AG04449 (cell line): Measurements from ENCODE around the gene FKBP2.

Source experiments
- CTCF ChIA-PET: fragments of 350-600 bp; formaldehyde crosslinking; extraction: SDS; loops from one replicate; lab custom pipeline; 2021; ENCODE audit warnings: antibody characterized with exemption; lab: Yijun Ruan, JAX
- POLR2A ChIA-PET: fragments of 400-600, 350-600 bp; formaldehyde crosslinking; extraction: SDS; loops from one replicate; lab custom pipeline; 2020; ENCODE audit warnings: antibody characterized with exemption, inconsistent platforms; lab: Yijun Ruan, JAX
- DNase-seq: peaks from one replicate; pipeline ENCODE4 v3.0.0-alpha.2; 2010; ENCODE audit warnings: low read depth, low spot score
- H3K4me3 ChIP-seq: 2 replicates; pipeline ENCODE4 v1.5.1; 2011; ENCODE audit warnings: low read depth, mild to moderate bottlenecking, control low read depth, low read length
- CTCF ChIP-seq: IDR thresholded peaks from one replicate; pipeline ENCODE4 v1.5.1; 2011; ENCODE audit warnings: mild to moderate bottlenecking, moderate library complexity, low read length, control low read depth, inconsistent platforms; ENCODE audit not compliant: insufficient read depth; ENCODE audit errors: missing control alignments

Gene FKBP2

GRCh38 chr11:64238076-64238475 lies 2.8 kb upstream of the FKBP2 start:
- DNase-seq: no peak
- ChIA-PET CTCF (interaction anchor here (1.0 to 3.8 kb wide), 3 partner anchors 13 to 117 kb away, joined by 4 to 25 read pairs (median 4); partner anchors contain the start of gene PLCB3), POLR2A (no interaction called here)
- no peak overlapping the region for H3K4me3 ChIP-seq
- TF ChIP-seq CTCF: no peak

GRCh38 chr11:64238999-64239398 lies 1.9 kb upstream of the FKBP2 start:
- no peak for DNase-seq
- ChIA-PET CTCF (interaction anchor here (0.7 to 3.8 kb wide), 2 partner anchors 12 to 62 kb away, joined by 3 to 25 read pairs; partner anchors contain the start of gene PLCB3), POLR2A (no interaction called here)
- TF ChIP-seq CTCF: no peak
- H3K4me3 ChIP-seq: no peak overlapping the region

- no peak for DNase-seq
- POLR2A ChIA-PET: interaction anchor here (0.7 kb wide), 1 partner anchor 32 kb away, joined by 4 read pairs; no protein-coding TSS in a partner anchor
Observed at GRCh38 chr11:64239662-64240434, 1.0 kb upstream of the FKBP2 start.

GRCh38 chr11:64241241-64241490 lies 271 bp downstream of the FKBP2 start:
- CTCF ChIA-PET: interaction anchor here (0.8 to 2.1 kb wide), 6 partner anchors 8 to 63 kb away, joined by 3 to 7 read pairs (median 3); partner anchors contain the start of gene PLCB3

More at GRCh38 chr11:64239662-64240434, 1.0 kb upstream of the FKBP2 start:
- TF ChIP-seq CTCF: no peak
- H3K4me3 ChIP-seq: peak overlapping the region; percentile 68
- CTCF ChIA-PET: interaction anchor here (2.1 kb wide), 1 partner anchor 12 kb away, joined by 7 read pairs; the partner anchor contains the start of gene PLCB3

GRCh38 chr11:64241491-64242374 lies 838 bp downstream of the FKBP2 start:
- POLR2A ChIA-PET: interaction anchor here (0.6 to 7.1 kb wide), 11 partner anchors 8 to 76 kb away, joined by 3 to 61 read pairs (median 4); partner anchors contain the start of genes NUDT22, PRDX5, TRMT112 and TRPT1
- DNase-seq: no peak

More at GRCh38 chr11:64241241-64241490, 271 bp downstream of the FKBP2 start:
- H3K4me3 ChIP-seq: peak overlapping the region; percentile 88
- POLR2A ChIA-PET: interaction anchor here (0.6 to 1.6 kb wide), 10 partner anchors 9 to 76 kb away, joined by 3 to 20 read pairs (median 4); partner anchors contain the start of genes NUDT22, PRDX5, TRMT112 and TRPT1
- DNase-seq: peak; percentile 93
- no peak for TF ChIP-seq CTCF

More at GRCh38 chr11:64241491-64242374, 838 bp downstream of the FKBP2 start:
- peak overlapping the region; percentile 88 for H3K4me3 ChIP-seq
- TF ChIP-seq CTCF: no peak
- CTCF ChIA-PET: interaction anchor here (0.8 to 10.8 kb wide), 9 partner anchors 8 to 63 kb away, joined by 3 to 139 read pairs (median 4); partner anchors contain the start of genes CATSPERZ, ESRRA, FERMT3 and PLCB3
